Fibroblast of skin of right biceps (primary cell): Measurements from ENCODE around the gene LMX1B.
"Not testable (repeated sequence)": the region's sequence is repeated elsewhere in the genome, so short reads cannot be mapped to it uniquely, and the experiment has no call there.

ENCODE experiments used
- DNase-seq: peaks from one replicate; pipeline ENCODE4 v3.0.0-alpha.2; 2013

LMX1B gene

GRCh38 chr9:126720661-126721563 is 107.2 kb downstream of the LMX1B start:
- DNase-seq: no peak

- no peak for DNase-seq
Observed at GRCh38 chr9:126721564-126721981, 107.8 kb downstream of the LMX1B start.

- DNase-seq: peak; percentile 64
Observed at GRCh38 chr9:126722252-126722921, 108.7 kb downstream of the LMX1B start.

- peak; percentile 38 for DNase-seq
Observed at GRCh38 chr9:126722922-126723806, 109.4 kb downstream of the LMX1B start.

GRCh38 chr9:126723807-126724172 is 110.1 kb downstream of the LMX1B start:
- DNase-seq: peak; percentile 18

GRCh38 chr9:126724226-126724625 is 110.5 kb downstream of the LMX1B start:
- no peak for DNase-seq

GRCh38 chr9:126725485-126725884 is 111.8 kb downstream of the LMX1B start:
- not testable (repeated sequence) for DNase-seq

GRCh38 chr9:126728210-126728609 is 114.5 kb downstream of the LMX1B start:
- DNase-seq: not testable (repeated sequence)

- DNase-seq: not testable (repeated sequence)
Observed at GRCh38 chr9:126730592-126730991, 116.9 kb downstream of the LMX1B start.

- no peak for DNase-seq
Observed at GRCh38 chr9:126733005-126733404, 119.3 kb downstream of the LMX1B start.

- no peak for DNase-seq
Observed at GRCh38 chr9:126734877-126735276, 121.1 kb downstream of the LMX1B start.

- DNase-seq: no peak
Observed at GRCh38 chr9:126735482-126735881, 121.8 kb downstream of the LMX1B start.

GRCh38 chr9:126738553-126738952 is 124.8 kb downstream of the LMX1B start:
- DNase-seq: no peak

- DNase-seq: no peak
Observed at GRCh38 chr9:126743041-126743440, 129.3 kb downstream of the LMX1B start.

- no peak for DNase-seq
Observed at GRCh38 chr9:126745574-126746411, 132.1 kb downstream of the LMX1B start.
